Subcutaneous abdominal adipose tissue (tissue), 5 donors: ENCODE data around the gene RENBP.

Experiments used
- H3K27ac ChIP-seq: one replicate; pipeline ENCODE4 v1.7.0; 2013; ENCODE audit warnings: low read depth, mild to moderate bottlenecking, inconsistent platforms, low read length, moderate library complexity
- H3K27me3 ChIP-seq, 5 donors: one replicate each; pipeline ENCODE4 v1.7.0; 2013; ENCODE audit warnings: low read length in 5 of 5, inconsistent platforms in 1 of 5; ENCODE audit not compliant: control insufficient read depth in 5 of 5, insufficient read depth in 4 of 5
- H3K36me3 ChIP-seq, 5 donors: one replicate each; pipeline ENCODE4 v1.7.0; 2013; ENCODE audit warnings: low read length in 5 of 5; ENCODE audit not compliant: control insufficient read depth in 5 of 5, insufficient read depth in 5 of 5
- H3K4me1 ChIP-seq, 5 donors: one replicate each; pipeline ENCODE4 v1.7.0; 2013; ENCODE audit warnings: low read length in 5 of 5, mild to moderate bottlenecking in 3 of 5, moderate library complexity in 1 of 5; ENCODE audit not compliant: control insufficient read depth in 5 of 5, insufficient read depth in 5 of 5
- H3K4me3 ChIP-seq, 5 donors: one replicate each; pipeline ENCODE4 v1.7.0; 2013; ENCODE audit warnings: low read length in 5 of 5, low read depth in 1 of 5
- H3K9ac ChIP-seq, 5 donors: one replicate each; pipeline ENCODE4 v1.7.0; 2013; ENCODE audit warnings: low read length in 5 of 5, mild to moderate bottlenecking in 4 of 5, moderate library complexity in 3 of 5
- H3K9me3 ChIP-seq, 5 donors: one replicate each; pipeline ENCODE4 v1.7.0; 2013; ENCODE audit warnings: low read length in 5 of 5; ENCODE audit not compliant: control insufficient read depth in 5 of 5
- donor health status: healthy.
- donor health status: healthy.
- donor health status: healthy.
- donor health status: healthy.
- donor health status: healthy.

Gene RENBP

GRCh38 chrX:153955228-153955732, 10.8 kb upstream of the RENBP start:
- H3K9ac ChIP-seq, result no peak overlapping the region
- no peaks in the 10 kb centered on the region for H3K9me3 ChIP-seq
- H3K4me3 ChIP-seq, result no peak overlapping the region
- no peaks in the 10 kb centered on the region for H3K4me1 ChIP-seq
- peaks cover 0 to 99% (median 97%) of the 10 kb centered on the region in 5 donors for H3K36me3 ChIP-seq
- no peak overlapping the region for H3K27ac ChIP-seq
- H3K27me3 ChIP-seq, result peaks cover 0 to 12% (median 5%) of the 10 kb centered on the region in 5 donors

- H3K4me1 ChIP-seq, result peaks cover 0 to 5% (median 1%) of the 10 kb centered on the region in 5 donors
Measured at GRCh38 chrX:153954558-153955227, 10.2 kb upstream of the RENBP start.

GRCh38 chrX:153953892-153954557, 9.6 kb upstream of the RENBP start:
- no peak overlapping the region for H3K27ac ChIP-seq
- H3K9ac ChIP-seq, result no peak overlapping the region
- no peak overlapping the region for H3K4me3 ChIP-seq

More at GRCh38 chrX:153954558-153955227, 10.2 kb upstream of the RENBP start:
- H3K9me3 ChIP-seq, result no peaks in the 10 kb centered on the region
- no peak overlapping the region for H3K27ac ChIP-seq
- no peak overlapping the region for H3K4me3 ChIP-seq
- H3K9ac ChIP-seq, result no peak overlapping the region
- H3K27me3 ChIP-seq, result peaks cover 0 to 11% (median 5%) of the 10 kb centered on the region in 5 donors
- H3K36me3 ChIP-seq, result peaks cover 0 to 99% (median 97%) of the 10 kb centered on the region in 5 donors

GRCh38 chrX:153953342-153953830, 8.9 kb upstream of the RENBP start:
- peaks cover 0 to 11% (median 2%) of the 10 kb centered on the region in 5 donors for H3K27me3 ChIP-seq
- H3K4me3 ChIP-seq, result no peak overlapping the region
- H3K36me3 ChIP-seq, result peaks cover 0 to 94% (median 89%) of the 10 kb centered on the region in 5 donors
- H3K9ac ChIP-seq, result no peak overlapping the region
- no peaks in the 10 kb centered on the region for H3K9me3 ChIP-seq
- no peak overlapping the region for H3K27ac ChIP-seq
- peaks cover 0 to 15% (median 6%) of the 10 kb centered on the region in 5 donors for H3K4me1 ChIP-seq

More at GRCh38 chrX:153953892-153954557, 9.6 kb upstream of the RENBP start:
- Histone ChIP-seq H3K4me1 (peaks cover 0 to 9% (median 6%) of the 10 kb centered on the region in 5 donors), H3K36me3 (peaks cover 0 to 96% (median 95%) of the 10 kb centered on the region in 5 donors), H3K27me3 (peaks cover 0 to 11% (median 5%) of the 10 kb centered on the region in 5 donors), H3K9me3 (no peaks in the 10 kb centered on the region)

GRCh38 chrX:153952373-153953026, 8.1 kb upstream of the RENBP start:
- Histone ChIP-seq H3K4me3 (no peak overlapping the region), H3K36me3 (peaks cover 0 to 90% (median 81%) of the 10 kb centered on the region in 5 donors), H3K9me3 (no peaks in the 10 kb centered on the region), H3K9ac (no peak overlapping the region), H3K27ac (no peak overlapping the region), H3K4me1 (peaks cover 0 to 24% (median 11%) of the 10 kb centered on the region in 5 donors), H3K27me3 (peaks cover 0 to 11% (median 0%) of the 10 kb centered on the region in 5 donors)

GRCh38 chrX:153951683-153952372, 7.4 kb upstream of the RENBP start:
- no peak overlapping the region for H3K27ac ChIP-seq
- peaks cover 0 to 84% (median 74%) of the 10 kb centered on the region in 5 donors for H3K36me3 ChIP-seq
- no peaks in the 10 kb centered on the region for H3K9me3 ChIP-seq
- no peak overlapping the region for H3K9ac ChIP-seq
- no peak overlapping the region for H3K4me3 ChIP-seq
- H3K4me1 ChIP-seq, result peaks cover 0 to 29% (median 15%) of the 10 kb centered on the region in 5 donors
- peaks cover 0 to 11% (median 0%) of the 10 kb centered on the region in 5 donors for H3K27me3 ChIP-seq

GRCh38 chrX:153950127-153950526, 5.7 kb upstream of the RENBP start:
- Histone ChIP-seq H3K9me3 (no peaks in the 10 kb centered on the region), H3K36me3 (peaks cover 0 to 67% (median 57%) of the 10 kb centered on the region in 5 donors), H3K27ac (no peak overlapping the region), H3K4me3 (no peak overlapping the region), H3K4me1 (peaks cover 0 to 29% (median 15%) of the 10 kb centered on the region in 5 donors), H3K9ac (no peak overlapping the region), H3K27me3 (peaks cover 0 to 8% (median 3%) of the 10 kb centered on the region in 5 donors)

- no peak overlapping the region for H3K27ac ChIP-seq
- peaks cover 0 to 13% (median 3%) of the 10 kb centered on the region in 5 donors for H3K27me3 ChIP-seq
- H3K9ac ChIP-seq, result no peak overlapping the region
- H3K4me1 ChIP-seq, result peaks cover 0 to 36% (median 22%) of the 10 kb centered on the region in 5 donors
- no peaks in the 10 kb centered on the region for H3K9me3 ChIP-seq
- H3K36me3 ChIP-seq, result peaks cover 0 to 57% (median 47%) of the 10 kb centered on the region in 5 donors
- no peak overlapping the region for H3K4me3 ChIP-seq
Measured at GRCh38 chrX:153948847-153949805, 4.7 kb upstream of the RENBP start.
